Skeletal muscle satellite cell (primary cell): Measurements from ENCODE around the gene ERFL.
"Not testable (repeated sequence)": the region's sequence is repeated elsewhere in the genome, so short reads cannot be mapped to it uniquely, and the experiment has no call there.

ENCODE experiments used
- H3K27me3 ChIP-seq: 2 replicates; pipeline ENCODE4 v1.7.0; 2013; ENCODE audit warnings: low read length; ENCODE audit not compliant: control insufficient read depth, insufficient read depth
- H3K36me3 ChIP-seq: 2 replicates; pipeline ENCODE4 v1.7.0; 2013; ENCODE audit warnings: mild to moderate bottlenecking, control low read depth, low read length; ENCODE audit not compliant: insufficient read depth
- H3K4me1 ChIP-seq: 2 replicates; pipeline ENCODE4 v1.7.0; 2013; ENCODE audit warnings: low read length; ENCODE audit not compliant: control insufficient read depth, insufficient read depth
- H3K4me2 ChIP-seq: 2 replicates; pipeline ENCODE4 v1.7.0; 2013; ENCODE audit warnings: mild to moderate bottlenecking, low read length
- H3K4me3 ChIP-seq: 2 replicates; pipeline ENCODE4 v1.7.0; 2013; ENCODE audit warnings: low read length
- H3K9ac ChIP-seq: 2 replicates; pipeline ENCODE4 v1.7.0; 2013; ENCODE audit warnings: mild to moderate bottlenecking, low read depth, low read length, moderate library complexity
- H3K9me3 ChIP-seq: replicated peaks from 2 replicates; pipeline ENCODE4 v1.7.0; 2013; ENCODE audit warnings: mild to moderate bottlenecking, control low read depth, low read length

Gene ERFL

GRCh38 chr19:41915776-41916414 is 12.4 kb downstream of the ERFL start:
- Histone ChIP-seq H3K36me3 (no peaks in the 10 kb centered on the region), H3K4me1 (no peaks in the 10 kb centered on the region), H3K4me2 (no peak overlapping the region), H3K9me3 (no peaks in the 10 kb centered on the region), H3K27me3 (peaks cover 84% of the 10 kb centered on the region), H3K4me3 (no peak overlapping the region), H3K9ac (no peak overlapping the region)

- Histone ChIP-seq H3K4me1 (no peaks in the 10 kb centered on the region), H3K4me2 (peak overlapping the region; percentile 56), H3K4me3 (no peak overlapping the region), H3K9me3 (no peaks in the 10 kb centered on the region), H3K9ac (no peak overlapping the region), H3K36me3 (no peaks in the 10 kb centered on the region), H3K27me3 (peaks cover 81% of the 10 kb centered on the region)
These were observed 13.1 kb downstream of the ERFL start for GRCh38 chr19:41915021-41915775.

GRCh38 chr19:41914424-41914834 is 13.8 kb downstream of the ERFL start:
- H3K4me1 ChIP-seq = not testable (repeated sequence)
- peaks cover 75% of the 10 kb centered on the region for H3K27me3 ChIP-seq

GRCh38 chr19:41913538-41914423 is 14.5 kb downstream of the ERFL start:
- Histone ChIP-seq H3K4me1 (no peaks in the 10 kb centered on the region), H3K27me3 (peaks cover 72% of the 10 kb centered on the region), H3K36me3 (no peaks in the 10 kb centered on the region), H3K9me3 (no peaks in the 10 kb centered on the region), H3K4me2 (no peak overlapping the region), H3K9ac (no peak overlapping the region), H3K4me3 (no peak overlapping the region)

More at GRCh38 chr19:41914424-41914834, 13.8 kb downstream of the ERFL start:
- H3K4me3 ChIP-seq, H3K9me3 ChIP-seq, H3K9ac ChIP-seq, H3K4me2 ChIP-seq, H3K36me3 ChIP-seq: not testable (repeated sequence)

- H3K4me1 ChIP-seq = no peaks in the 10 kb centered on the region
- peaks cover 65% of the 10 kb centered on the region for H3K27me3 ChIP-seq
- no peak overlapping the region for H3K9ac ChIP-seq
- H3K4me2 ChIP-seq = no peak overlapping the region
- H3K9me3 ChIP-seq = no peaks in the 10 kb centered on the region
- H3K36me3 ChIP-seq = no peaks in the 10 kb centered on the region
- no peak overlapping the region for H3K4me3 ChIP-seq
These were observed 15.2 kb downstream of the ERFL start for GRCh38 chr19:41912899-41913537.

- H3K9ac ChIP-seq = no peak overlapping the region
- H3K4me2 ChIP-seq = no peak overlapping the region
- no peaks in the 10 kb centered on the region for H3K9me3 ChIP-seq
- peaks cover 57% of the 10 kb centered on the region for H3K27me3 ChIP-seq
- H3K4me1 ChIP-seq = no peaks in the 10 kb centered on the region
- H3K4me3 ChIP-seq = no peak overlapping the region
- peaks cover 4% of the 10 kb centered on the region for H3K36me3 ChIP-seq
These were observed 16.1 kb downstream of the ERFL start for GRCh38 chr19:41911889-41912731.

GRCh38 chr19:41910992-41911888 is 17.0 kb downstream of the ERFL start:
- Histone ChIP-seq H3K27me3 (peaks cover 48% of the 10 kb centered on the region), H3K36me3 (peaks cover 13% of the 10 kb centered on the region)

GRCh38 chr19:41910240-41910991 is 17.8 kb downstream of the ERFL start:
- Histone ChIP-seq H3K36me3 (peaks cover 21% of the 10 kb centered on the region), H3K27me3 (peaks cover 41% of the 10 kb centered on the region), H3K4me1 (no peaks in the 10 kb centered on the region), H3K4me3 (no peak overlapping the region), H3K9me3 (no peaks in the 10 kb centered on the region), H3K4me2 (no peak overlapping the region), H3K9ac (no peak overlapping the region)

More at GRCh38 chr19:41910992-41911888, 17.0 kb downstream of the ERFL start:
- Histone ChIP-seq H3K9ac (no peak overlapping the region), H3K4me3 (no peak overlapping the region), H3K4me2 (no peak overlapping the region), H3K9me3 (no peaks in the 10 kb centered on the region), H3K4me1 (no peaks in the 10 kb centered on the region)

- Histone ChIP-seq H3K27me3 (peaks cover 37% of the 10 kb centered on the region), H3K9me3 (no peaks in the 10 kb centered on the region), H3K4me1 (no peaks in the 10 kb centered on the region), H3K36me3 (peaks cover 28% of the 10 kb centered on the region), H3K4me2 (no peak overlapping the region), H3K9ac (no peak overlapping the region), H3K4me3 (no peak overlapping the region)
These were observed 18.5 kb downstream of the ERFL start for GRCh38 chr19:41909706-41910105.
